Peyer's patch (tissue), 4 donors: Measurements from ENCODE around the gene NBEAL2. TPM values are rescaled to one million over a fixed set of nuclear protein-coding genes. Genes with fewer than 3 reads are reported as not detected.
"Not testable (repeated sequence)": the region's sequence is repeated elsewhere in the genome, so short reads cannot be mapped to it uniquely, and the experiment has no call there.

Experiments used
- DNase-seq, 3 donors: peaks; one replicate each; pipeline ENCODE4 v3.0.0-alpha.2; 2017 to 2019
- H3K27ac ChIP-seq, 4 donors: fragments of 200-600 bp; sonication (generic); one replicate each; pipeline ENCODE4 v1.5.1; 2016 to 2019
- H3K27me3 ChIP-seq, 2 donors: fragments of 200-600 bp; sonication (generic); one replicate each; pipeline ENCODE4 v1.5.1; 2019
- H3K36me3 ChIP-seq, 3 donors: fragments of 200-600 bp; sonication (generic); one replicate each; pipeline ENCODE4 v1.5.1; 2016 to 2019
- H3K4me1 ChIP-seq, 4 donors: fragments of 200-600 bp; sonication (generic); one replicate each; pipeline ENCODE4 v1.5.1; 2016 to 2019
- H3K4me3 ChIP-seq, 4 donors: fragments of 200-600 bp; sonication (generic); 1 replicate in 3 of 4; 2 replicates in 1 of 4; pipeline ENCODE4 v1.5.1; 2016 to 2019; ENCODE audit warnings: mild to moderate bottlenecking in 1 of 4
- H3K9me3 ChIP-seq, 4 donors: fragments of 200-600 bp; sonication (generic); one replicate each; pipeline ENCODE4 v1.5.1; 2016 to 2019; ENCODE audit warnings: mild to moderate bottlenecking in 1 of 4
- CTCF ChIP-seq, 6 experiments: fragments of 450-650 bp in 4 of 6; fragments of 200-600 bp in 2 of 6; sonication (generic) in 1 of 6; IDR thresholded peaks; one replicate each; pipeline ENCODE4 v1.5.1; 2017 to 2019; ENCODE audit warnings: antibody characterized with exemption in 6 of 6, mild to moderate bottlenecking in 3 of 6, moderate library complexity in 1 of 6
- POLR2A ChIP-seq, 2 donors: fragments of 450-650 bp; IDR thresholded peaks; one replicate each; pipeline ENCODE4 v1.5.1; 2017; ENCODE audit warnings: antibody characterized with exemption in 2 of 2, mild to moderate bottlenecking in 2 of 2, moderate library complexity in 2 of 2
- total RNA-seq, 4 donors: library from RNA; depleted of rRNA; stranded (reverse); fragments of >200 nt; gene quantifications; one replicate each; pipeline ENCODE4 v1.1.0, GENCODE V29; 2016

Gene NBEAL2
- total RNA-seq, 4 donors from 2014 or later: 111 to 304 (median 229) TPM

DNA sequence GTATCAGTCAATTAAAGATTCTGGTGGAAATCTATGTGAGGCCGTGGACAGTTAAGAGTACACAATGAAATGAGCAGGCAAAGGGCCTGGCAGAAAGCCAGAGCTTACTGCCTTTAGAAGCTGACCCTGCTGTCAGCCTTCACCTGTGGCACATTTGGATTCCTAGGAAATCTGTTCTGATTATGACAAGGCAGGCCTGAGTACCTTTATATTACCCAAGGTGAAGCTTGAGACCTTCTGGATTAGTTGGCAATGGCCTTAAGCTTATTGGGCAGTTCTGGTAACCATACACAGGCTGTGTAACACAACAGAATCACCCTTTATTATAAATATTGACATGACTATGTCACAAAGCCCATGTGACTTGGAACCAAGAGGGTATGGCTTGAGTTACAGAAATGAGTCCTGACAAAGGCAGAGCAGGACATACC lies 43.2 kb downstream of the NBEAL2 start:
- no peaks in the 10 kb centered on the region for H3K9me3 ChIP-seq
- H3K4me1 ChIP-seq: no peaks in the 10 kb centered on the region
- TF ChIP-seq POLR2A (IDR thresholded peaks at IDR 0.05) (no peak), CTCF (IDR thresholded peaks at IDR 0.05) (no peak)
- peaks cover 0 to 5% (median 0%) of the 10 kb centered on the region in 3 donors for H3K36me3 ChIP-seq
- peak overlapping the region in 1 of 4 donors; percentile 25 for H3K27ac ChIP-seq
- no peaks in the 10 kb centered on the region for H3K27me3 ChIP-seq
- peak in 1 of 3 donors; percentile 52 for DNase-seq
- no peak overlapping the region for H3K4me3 ChIP-seq

GRCh38 chr3:47024932-47025331 lies 45.5 kb downstream of the NBEAL2 start:
- H3K4me1 ChIP-seq: no peaks in the 10 kb centered on the region
- H3K27ac ChIP-seq: no peak overlapping the region
- H3K27me3 ChIP-seq: no peaks in the 10 kb centered on the region
- no peak for DNase-seq
- peaks cover 0 to 5% (median 0%) of the 10 kb centered on the region in 3 donors for H3K36me3 ChIP-seq
- TF ChIP-seq POLR2A (IDR thresholded peaks at IDR 0.05): no peak
- H3K4me3 ChIP-seq: no peak overlapping the region
- H3K9me3 ChIP-seq: no peaks in the 10 kb centered on the region

DNA sequence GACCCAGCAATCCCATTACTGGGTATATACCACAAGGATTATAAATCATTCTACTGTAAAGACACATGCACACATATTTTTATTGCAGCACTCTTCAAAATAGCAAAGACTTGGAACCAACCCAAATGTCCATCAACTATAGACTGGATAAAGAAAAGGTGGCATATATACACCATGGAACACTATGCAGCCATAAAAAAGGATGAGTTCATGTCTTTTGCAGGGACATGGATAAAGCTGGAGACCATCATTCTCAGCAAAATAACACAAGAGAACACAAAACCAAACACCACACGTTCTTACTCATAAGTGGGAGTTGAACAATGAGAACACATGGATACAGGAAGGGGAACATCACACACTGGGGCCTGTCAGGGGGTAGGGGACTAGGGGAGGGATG lies 47.0 kb downstream of the NBEAL2 start:
- DNase-seq, H3K4me3 ChIP-seq, H3K4me1 ChIP-seq, H3K9me3 ChIP-seq, H3K36me3 ChIP-seq, H3K27ac ChIP-seq, H3K27me3 ChIP-seq: not testable (repeated sequence)

DNA sequence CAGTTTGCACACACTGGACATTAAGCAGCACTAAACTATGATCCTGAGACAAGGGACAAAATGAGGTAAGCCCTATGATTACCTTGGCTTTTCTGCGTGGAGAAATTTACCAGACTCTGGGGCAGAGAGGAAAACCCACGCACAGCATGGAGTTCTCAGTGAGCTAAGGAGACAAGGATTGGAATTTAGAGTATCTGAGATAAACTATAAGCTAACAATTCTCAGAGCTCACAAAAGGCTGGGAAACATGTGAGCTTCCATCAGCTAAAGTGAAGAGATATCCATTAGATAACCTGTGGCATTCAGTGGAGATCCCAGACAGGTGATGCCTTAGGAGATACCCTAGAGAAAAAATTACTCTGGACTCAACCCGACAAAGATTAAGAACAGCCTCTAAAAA lies 48.7 kb downstream of the NBEAL2 start:
- Histone ChIP-seq H3K4me3 (no peak overlapping the region), H3K27ac (no peak overlapping the region), H3K27me3 (no peaks in the 10 kb centered on the region), H3K36me3 (peaks cover 0 to 7% (median 0%) of the 10 kb centered on the region in 3 donors), H3K9me3 (no peaks in the 10 kb centered on the region), H3K4me1 (no peaks in the 10 kb centered on the region)
- no peak for DNase-seq
- TF ChIP-seq POLR2A (IDR thresholded peaks at IDR 0.05): no peak
- TF ChIP-seq CTCF (IDR thresholded peaks at IDR 0.05): no peak

DNA sequence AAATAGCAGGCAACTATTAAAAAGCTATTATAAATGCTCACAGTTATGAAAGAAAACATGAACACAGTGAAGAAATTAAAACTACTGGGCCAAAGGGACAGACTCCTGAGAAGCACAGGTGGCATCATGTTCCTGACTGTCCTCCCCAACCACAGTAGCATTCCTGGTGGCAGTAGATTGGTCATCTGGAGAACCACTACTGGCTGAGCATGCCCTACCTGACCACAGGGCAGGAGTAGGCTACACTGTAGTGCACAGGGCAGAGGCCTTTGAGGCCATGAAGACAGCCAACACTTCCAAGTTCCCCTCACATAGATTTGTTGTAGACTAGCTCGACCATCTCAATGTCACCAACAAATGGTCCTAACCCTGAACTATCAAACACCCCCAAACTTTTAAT lies 49.2 kb downstream of the NBEAL2 start:
- DNase-seq: no peak
- no peak overlapping the region for H3K27ac ChIP-seq
- H3K4me1 ChIP-seq: no peaks in the 10 kb centered on the region
- H3K27me3 ChIP-seq: no peaks in the 10 kb centered on the region
- no peak overlapping the region for H3K4me3 ChIP-seq
- no peaks in the 10 kb centered on the region for H3K9me3 ChIP-seq
- peaks cover 0 to 8% (median 0%) of the 10 kb centered on the region in 3 donors for H3K36me3 ChIP-seq
- TF ChIP-seq POLR2A (IDR thresholded peaks at IDR 0.05): no peak
- TF ChIP-seq CTCF (IDR thresholded peaks at IDR 0.05): no peak

DNA sequence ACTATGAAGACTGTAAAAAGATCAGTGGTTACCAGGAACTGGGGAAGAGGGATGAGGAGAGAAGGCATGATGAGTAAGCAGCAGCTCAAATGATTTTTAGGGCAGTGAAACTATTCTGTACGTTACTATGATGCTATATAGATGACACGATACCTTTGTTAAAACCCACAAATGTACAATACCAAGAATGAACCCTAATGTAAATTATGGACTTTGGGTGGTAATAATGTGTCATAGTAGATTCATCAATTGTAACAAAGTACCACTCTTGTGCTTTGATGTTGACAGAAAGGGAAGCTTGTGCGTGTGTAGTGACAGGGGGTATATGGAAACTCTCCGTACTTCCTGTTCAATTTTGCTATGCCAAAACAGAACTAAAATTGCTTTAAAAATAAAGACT lies 51.6 kb downstream of the NBEAL2 start:
- not testable (repeated sequence) for H3K4me3 ChIP-seq, H3K9me3 ChIP-seq, H3K27me3 ChIP-seq, H3K4me1 ChIP-seq, H3K27ac ChIP-seq, DNase-seq
- H3K36me3 ChIP-seq: peaks cover 0 to 29% (median 0%) of the 10 kb centered on the region in 3 donors

DNA sequence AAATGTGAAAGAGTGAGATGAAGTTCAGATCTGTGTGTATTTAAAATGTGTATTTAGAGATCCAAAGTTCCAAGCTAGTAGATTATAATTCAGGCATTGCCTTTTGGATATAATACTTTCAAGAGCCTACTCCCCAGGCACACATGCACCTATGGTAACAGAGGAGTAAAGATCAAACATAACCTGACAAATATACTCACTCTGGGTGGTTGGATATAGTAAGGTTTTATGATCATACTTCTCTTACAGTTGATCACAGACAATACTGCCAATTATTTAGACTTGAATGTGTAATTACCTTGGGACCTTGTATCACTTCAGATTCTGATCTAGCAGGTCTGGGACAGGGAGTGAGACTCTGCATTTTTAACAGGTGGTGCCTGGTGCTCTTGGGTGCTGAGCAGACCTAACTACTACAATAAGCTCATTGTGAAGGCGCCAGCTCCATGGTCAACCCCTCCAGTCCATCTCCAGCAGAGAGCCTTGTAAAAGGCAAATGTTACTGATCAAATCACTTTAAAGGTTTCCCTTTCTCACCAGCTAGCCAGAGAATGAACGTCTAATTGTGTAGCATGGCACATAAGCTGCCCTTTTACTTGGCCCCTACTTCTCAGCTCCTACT lies 55.5 kb downstream of the NBEAL2 start:
- TF ChIP-seq POLR2A (IDR thresholded peaks at IDR 0.05): no peak
- TF ChIP-seq CTCF (IDR thresholded peaks at IDR 0.05): no peak
- Histone ChIP-seq H3K36me3 (peaks cover 0 to 47% (median 0%) of the 10 kb centered on the region in 3 donors), H3K27ac (peak overlapping the region in 1 of 4 donors; percentile 10), H3K4me1 (peaks cover 0 to 6% (median 0%) of the 10 kb centered on the region in 4 donors), H3K9me3 (no peaks in the 10 kb centered on the region), H3K4me3 (no peak overlapping the region), H3K27me3 (no peaks in the 10 kb centered on the region)
- no peak for DNase-seq
